Measurements from ENCODE around the gene ITGB5. TPM values are rescaled to one million over a fixed set of nuclear protein-coding genes. Genes with fewer than 3 reads are reported as not detected.
"Not testable (repeated sequence)": the region's sequence is repeated elsewhere in the genome, so short reads cannot be mapped to it uniquely, and the experiment has no call there.

Gene ITGB5
- total RNA-seq, 1 donor = 308 TPM

- H3K4me3 ChIP-seq (ENCODE audit: low read depth, low read length) = no peak overlapping the region
- DNase-seq (ENCODE audit: low read depth) = no peak
- TF ChIP-seq CTCF (IDR thresholded peaks at IDR 0.05; ENCODE audit: insufficient read depth, low read length) = no peak
Observed at GRCh38 chr3:124761935-124762660, 125.1 kb downstream of the ITGB5 start.

GRCh38 chr3:124761250-124761796, 125.8 kb downstream of the ITGB5 start:
- TF ChIP-seq CTCF (IDR thresholded peaks at IDR 0.05; ENCODE audit: insufficient read depth, low read length) = peak; percentile 97
- DNase-seq (ENCODE audit: low read depth) = peak; percentile 97
- no peak overlapping the region for H3K4me3 ChIP-seq (ENCODE audit: low read depth, low read length)

GRCh38 chr3:124760601-124761000, 126.6 kb downstream of the ITGB5 start:
- H3K4me3 ChIP-seq (ENCODE audit: low read depth, low read length) = no peak overlapping the region
- TF ChIP-seq CTCF (IDR thresholded peaks at IDR 0.05; ENCODE audit: insufficient read depth, low read length) = no peak
- DNase-seq (ENCODE audit: low read depth) = peak; percentile 61

- TF ChIP-seq CTCF (IDR thresholded peaks at IDR 0.05; ENCODE audit: insufficient read depth, low read length) = no peak
- no peak overlapping the region for H3K4me3 ChIP-seq (ENCODE audit: low read depth, low read length)
- no peak for DNase-seq (ENCODE audit: low read depth)
Observed at GRCh38 chr3:124759666-124760401, 127.3 kb downstream of the ITGB5 start.

- TF ChIP-seq CTCF (IDR thresholded peaks at IDR 0.05; ENCODE audit: insufficient read depth, low read length) = no peak
- no peak for DNase-seq (ENCODE audit: low read depth)
- no peak overlapping the region for H3K4me3 ChIP-seq (ENCODE audit: low read depth, low read length)
Observed at GRCh38 chr3:124758851-124759635, 128.1 kb downstream of the ITGB5 start.

GRCh38 chr3:124757926-124758325, 129.2 kb downstream of the ITGB5 start:
- not testable (repeated sequence) for DNase-seq (ENCODE audit: low read depth); H3K4me3 ChIP-seq (ENCODE audit: low read depth, low read length)
